PC-3 (cell line): Measurements from ENCODE around the gene SHE.

Experiments used
- EZH2 ChIP-seq: fragments of 300-600 bp; sonication (generic); IDR thresholded peaks from one replicate; pipeline ENCODE4 v1.6.1; 2017; ENCODE audit warnings: antibody characterized with exemption, mild to moderate bottlenecking, low read length; ENCODE audit not compliant: unreplicated experiment
- EZH2phosphoT487 ChIP-seq: fragments of 300-600 bp; sonication (generic); IDR thresholded peaks from 2 replicates; pipeline ENCODE4 v1.6.1; 2018; ENCODE audit warnings: mild to moderate bottlenecking, antibody characterized with exemption, low read length, borderline replicate concordance
- TF ChIP-seq, protein P1 (sequence below): fragments of 300-600 bp; sonication (generic); conservative IDR thresholded peaks from 2 replicates; pipeline ENCODE4 v1.5.1; 2017; ENCODE audit warnings: antibody characterized with exemption, low read depth, mild to moderate bottlenecking, low read length

DNA sequence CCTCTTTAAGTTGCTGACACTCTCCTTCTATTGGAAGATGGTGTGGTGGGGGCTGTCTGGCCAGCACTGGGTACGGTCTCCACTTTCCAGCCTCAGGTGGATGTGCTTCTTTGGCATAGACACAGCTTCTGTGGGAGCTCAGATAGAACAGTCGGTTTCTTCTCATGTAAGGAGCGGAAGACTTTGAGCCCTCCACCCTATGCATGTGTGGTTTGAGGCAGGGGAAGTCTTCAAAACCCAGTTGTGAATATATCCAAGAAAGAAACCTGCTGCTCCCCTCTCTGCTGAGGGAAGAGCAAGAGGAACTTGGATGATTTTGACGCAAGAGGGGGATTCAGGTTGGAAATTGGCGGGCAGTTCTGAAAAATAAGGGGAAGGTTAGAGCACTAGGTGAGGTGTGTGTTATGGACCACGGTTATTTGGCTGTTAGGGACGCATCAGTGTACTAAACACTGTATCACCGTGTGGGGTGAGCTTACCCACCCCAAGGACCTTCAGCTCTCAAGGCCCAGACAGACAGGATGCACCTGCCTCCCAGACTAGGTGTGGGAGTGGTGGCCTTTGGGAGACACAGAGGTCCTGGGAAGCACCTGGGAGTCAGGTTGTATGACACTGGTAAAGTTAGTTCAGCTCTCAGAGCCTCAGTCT lies 60.8 kb downstream of the SHE start:
- TF ChIP-seq, protein P1, sequence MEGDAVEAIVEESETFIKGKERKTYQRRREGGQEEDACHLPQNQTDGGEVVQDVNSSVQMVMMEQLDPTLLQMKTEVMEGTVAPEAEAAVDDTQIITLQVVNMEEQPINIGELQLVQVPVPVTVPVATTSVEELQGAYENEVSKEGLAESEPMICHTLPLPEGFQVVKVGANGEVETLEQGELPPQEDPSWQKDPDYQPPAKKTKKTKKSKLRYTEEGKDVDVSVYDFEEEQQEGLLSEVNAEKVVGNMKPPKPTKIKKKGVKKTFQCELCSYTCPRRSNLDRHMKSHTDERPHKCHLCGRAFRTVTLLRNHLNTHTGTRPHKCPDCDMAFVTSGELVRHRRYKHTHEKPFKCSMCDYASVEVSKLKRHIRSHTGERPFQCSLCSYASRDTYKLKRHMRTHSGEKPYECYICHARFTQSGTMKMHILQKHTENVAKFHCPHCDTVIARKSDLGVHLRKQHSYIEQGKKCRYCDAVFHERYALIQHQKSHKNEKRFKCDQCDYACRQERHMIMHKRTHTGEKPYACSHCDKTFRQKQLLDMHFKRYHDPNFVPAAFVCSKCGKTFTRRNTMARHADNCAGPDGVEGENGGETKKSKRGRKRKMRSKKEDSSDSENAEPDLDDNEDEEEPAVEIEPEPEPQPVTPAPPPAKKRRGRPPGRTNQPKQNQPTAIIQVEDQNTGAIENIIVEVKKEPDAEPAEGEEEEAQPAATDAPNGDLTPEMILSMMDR: no peak
- TF ChIP-seq EZH2 (no peak), EZH2phosphoT487 (no peak)
